ENCODE measurements around the gene CEP170B. TPM values are rescaled to one million over a fixed set of nuclear protein-coding genes. Genes with fewer than 3 reads are reported as not detected.

CEP170B gene
- total RNA-seq, 3 donors from 2014 or later = 10.1 to 14.8 (median 13.8) TPM

GRCh38 chr14:104824353-104824997 is 40.6 kb upstream of the CEP170B start:
- DNase-seq (ENCODE audit: low spot score in 2 of 2) = no peak
- no peaks in the 10 kb centered on the region for H3K9me3 ChIP-seq
- H3K4me3 ChIP-seq = no peak overlapping the region
- H3K4me1 ChIP-seq = peaks cover 10% of the 10 kb centered on the region in 2 donors
- no peaks in the 10 kb centered on the region for H3K27me3 ChIP-seq
- no peaks in the 10 kb centered on the region for H3K36me3 ChIP-seq
- TF ChIP-seq POLR2AphosphoS5 (IDR thresholded peaks at IDR 0.05) = no peak
- no peak for TF ChIP-seq CTCF (IDR thresholded peaks at IDR 0.05)
- no peak for TF ChIP-seq POLR2A (IDR thresholded peaks at IDR 0.05)
- intact Hi-C loops (cut with DNase I; ENCODE audit: low total_unique reads) = loop anchor here (2.0 kb wide), 1 partner anchor 54 kb away; no protein-coding TSS in a partner anchor
- H3K27ac ChIP-seq = no peak overlapping the region

GRCh38 chr14:104826189-104826860 is 38.7 kb upstream of the CEP170B start:
- no peaks in the 10 kb centered on the region for H3K36me3 ChIP-seq
- H3K4me3 ChIP-seq = peak overlapping the region; percentile 49 to 76 (median 60)
- peak overlapping the region; percentile 57 to 72 for H3K27ac ChIP-seq
- no peaks in the 10 kb centered on the region for H3K9me3 ChIP-seq
- intact Hi-C loops (cut with DNase I; ENCODE audit: low total_unique reads) = no loop called here
- H3K27me3 ChIP-seq = no peaks in the 10 kb centered on the region
- peak in 2 of 3 donors; percentile 63 to 72 for TF ChIP-seq CTCF (IDR thresholded peaks at IDR 0.05)
- TF ChIP-seq POLR2AphosphoS5 (IDR thresholded peaks at IDR 0.05) = peak; percentile 27 to 53 (median 28)
- no peak for TF ChIP-seq POLR2A (IDR thresholded peaks at IDR 0.05)
- peak; percentile 85 to 95 for DNase-seq (ENCODE audit: low spot score in 2 of 2)
- H3K4me1 ChIP-seq = peaks cover 10% of the 10 kb centered on the region in 2 donors

- peak overlapping the region; percentile 45 to 65 for H3K27ac ChIP-seq
- H3K27me3 ChIP-seq = no peaks in the 10 kb centered on the region
- TF ChIP-seq CTCF (IDR thresholded peaks at IDR 0.05) (no peak), POLR2A (IDR thresholded peaks at IDR 0.05) (no peak), POLR2AphosphoS5 (IDR thresholded peaks at IDR 0.05) (no peak)
- no peaks in the 10 kb centered on the region for H3K36me3 ChIP-seq
- peak overlapping the region; percentile 49 to 76 (median 60) for H3K4me3 ChIP-seq
- intact Hi-C loops (cut with DNase I; ENCODE audit: low total_unique reads) = no loop called here
- peaks cover 10% of the 10 kb centered on the region in 2 donors for H3K4me1 ChIP-seq
- no peak for DNase-seq (ENCODE audit: low spot score in 2 of 2)
- no peaks in the 10 kb centered on the region for H3K9me3 ChIP-seq
Observed at GRCh38 chr14:104826861-104827176, 38.2 kb upstream of the CEP170B start.

- Histone ChIP-seq H3K9me3 (no peaks in the 10 kb centered on the region), H3K4me1 (peaks cover 10% of the 10 kb centered on the region in 2 donors), H3K27ac (peak overlapping the region; percentile 45 to 65), H3K4me3 (peak overlapping the region; percentile 49 to 76 (median 60)), H3K27me3 (no peaks in the 10 kb centered on the region), H3K36me3 (no peaks in the 10 kb centered on the region)
- intact Hi-C loops (cut with DNase I; ENCODE audit: low total_unique reads) = no loop called here
- DNase-seq (ENCODE audit: low spot score in 2 of 2) = peak in 1 of 2 donors; percentile 55
- TF ChIP-seq POLR2A (IDR thresholded peaks at IDR 0.05) (no peak), CTCF (IDR thresholded peaks at IDR 0.05) (peak in 2 of 3 donors; percentile 18 to 52)
Observed at GRCh38 chr14:104827177-104828055, 37.7 kb upstream of the CEP170B start.
